GM10847 (cell line): ENCODE results near the gene APOBEC3H.
A peak's percentile ranks its signal among the peaks of the same experiment; 100 is the strongest.
"Not testable (repeated sequence)": the region's sequence is repeated elsewhere in the genome, so short reads cannot be mapped to it uniquely, and the experiment has no call there.

Source experiments
- POLR2A ChIP-seq: IDR thresholded peaks from 2 replicates; pipeline ENCODE4 v1.6.1; 2011; ENCODE audit not compliant: insufficient read length; ENCODE audit errors: extremely low read depth

Gene APOBEC3H

GRCh38 chr22:39097098-39098020 is at the start of gene APOBEC3H:
Gene APOBEC3H (plus strand): TSS chr22:39097244. CDS start chr22:39100279, 3,035 bp downstream.
- peak; percentile 21 for TF ChIP-seq POLR2A

GRCh38 chr22:39055658-39056057 is 41.4 kb upstream of the APOBEC3H start:
- TF ChIP-seq POLR2A, result no peak

- TF ChIP-seq POLR2A, result no peak
Observed at GRCh38 chr22:39068033-39068785, 28.8 kb upstream of the APOBEC3H start.

GRCh38 chr22:39070186-39070585 is 26.9 kb upstream of the APOBEC3H start:
- TF ChIP-seq POLR2A, result no peak

GRCh38 chr22:39073981-39074380 is 23.1 kb upstream of the APOBEC3H start:
- no peak for TF ChIP-seq POLR2A

DNA sequence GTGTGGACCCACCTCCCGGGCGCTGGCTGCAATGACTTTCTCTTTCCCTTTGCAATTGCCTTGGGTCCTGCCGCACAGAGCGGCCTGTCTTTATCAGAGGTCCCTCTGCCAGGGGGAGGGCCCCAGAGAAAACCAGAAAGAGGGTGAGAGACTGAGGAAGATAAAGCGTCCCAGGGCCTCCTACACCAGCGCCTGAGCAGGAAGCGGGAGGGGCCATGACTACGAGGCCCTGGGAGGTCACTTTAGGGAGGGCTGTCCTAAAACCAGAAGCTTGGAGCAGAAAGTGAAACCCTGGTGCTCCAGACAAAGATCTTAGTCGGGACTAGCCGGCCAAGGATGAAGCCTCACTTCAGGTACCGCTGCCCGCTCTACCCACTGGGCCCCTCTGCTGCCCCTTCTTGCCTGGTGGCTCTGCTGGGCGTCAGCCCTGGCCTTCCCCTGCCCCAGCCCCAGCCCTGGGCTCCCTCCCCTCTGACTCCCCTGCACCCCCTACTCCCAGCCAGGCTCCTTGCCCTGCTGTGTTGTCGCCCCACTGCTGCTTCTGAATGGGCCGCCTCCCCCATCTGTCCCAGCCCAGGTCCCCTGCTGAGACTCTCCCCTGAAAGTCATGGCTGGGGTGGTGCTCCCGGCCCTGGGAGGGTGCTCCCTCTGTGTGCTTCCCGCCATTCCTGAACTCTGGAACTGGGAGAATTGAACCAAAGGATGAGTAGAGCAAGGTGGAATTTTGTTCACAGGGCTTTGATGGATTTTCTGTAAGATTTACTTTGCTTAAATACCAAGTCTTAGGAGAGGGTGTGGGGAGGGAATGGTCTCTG is 19.8 kb upstream of the APOBEC3H start, which contains the start of gene APOBEC3G:
Gene APOBEC3G, plus strand, starts transcription at position 250 of the 815 bp plus-strand sequence. Its CDS starts 87 bp downstream, at position 337.
- TF ChIP-seq POLR2A, result not testable (repeated sequence)

- no peak for TF ChIP-seq POLR2A
Observed at GRCh38 chr22:39078329-39078728, 18.7 kb upstream of the APOBEC3H start.

GRCh38 chr22:39080052-39080762 is 16.8 kb upstream of the APOBEC3H start:
- TF ChIP-seq POLR2A, result no peak

DNA sequence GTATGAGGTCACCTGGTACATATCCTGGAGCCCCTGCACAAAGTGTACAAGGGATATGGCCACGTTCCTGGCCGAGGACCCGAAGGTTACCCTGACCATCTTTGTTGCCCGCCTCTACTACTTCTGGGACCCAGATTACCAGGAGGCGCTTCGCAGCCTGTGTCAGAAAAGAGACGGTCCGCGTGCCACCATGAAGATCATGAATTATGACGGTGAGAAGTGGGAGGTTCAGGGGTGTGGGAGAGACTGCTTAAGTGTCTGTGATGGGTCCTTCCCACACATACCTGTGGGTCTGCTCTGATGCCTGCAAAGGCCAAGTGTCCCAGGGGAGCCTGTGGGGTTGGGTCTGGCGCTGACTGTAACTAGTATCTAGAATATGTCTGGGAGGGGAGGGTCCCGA is 16.0 kb upstream of the APOBEC3H start:
- no peak for TF ChIP-seq POLR2A

DNA sequence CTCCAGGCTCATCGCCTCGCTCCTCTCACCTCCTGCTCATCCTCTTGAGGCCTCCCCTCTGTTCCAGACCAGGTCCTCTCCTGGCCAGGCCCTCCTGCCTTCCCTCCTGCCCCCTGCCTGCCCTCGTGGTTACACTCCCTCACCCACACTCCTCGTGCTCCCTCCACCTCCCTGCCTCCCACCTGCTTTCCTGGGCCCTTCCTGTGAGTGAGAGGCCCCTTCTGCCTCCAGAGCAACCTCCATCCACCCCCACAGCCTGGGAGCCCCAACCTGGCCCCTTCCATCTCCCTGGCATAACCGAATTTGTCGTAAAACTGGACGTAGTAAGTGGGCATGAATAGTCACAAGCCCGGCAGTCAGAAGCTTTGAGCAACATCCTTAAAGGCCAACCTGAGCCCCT is 15.4 kb upstream of the APOBEC3H start:
- no peak for TF ChIP-seq POLR2A

DNA sequence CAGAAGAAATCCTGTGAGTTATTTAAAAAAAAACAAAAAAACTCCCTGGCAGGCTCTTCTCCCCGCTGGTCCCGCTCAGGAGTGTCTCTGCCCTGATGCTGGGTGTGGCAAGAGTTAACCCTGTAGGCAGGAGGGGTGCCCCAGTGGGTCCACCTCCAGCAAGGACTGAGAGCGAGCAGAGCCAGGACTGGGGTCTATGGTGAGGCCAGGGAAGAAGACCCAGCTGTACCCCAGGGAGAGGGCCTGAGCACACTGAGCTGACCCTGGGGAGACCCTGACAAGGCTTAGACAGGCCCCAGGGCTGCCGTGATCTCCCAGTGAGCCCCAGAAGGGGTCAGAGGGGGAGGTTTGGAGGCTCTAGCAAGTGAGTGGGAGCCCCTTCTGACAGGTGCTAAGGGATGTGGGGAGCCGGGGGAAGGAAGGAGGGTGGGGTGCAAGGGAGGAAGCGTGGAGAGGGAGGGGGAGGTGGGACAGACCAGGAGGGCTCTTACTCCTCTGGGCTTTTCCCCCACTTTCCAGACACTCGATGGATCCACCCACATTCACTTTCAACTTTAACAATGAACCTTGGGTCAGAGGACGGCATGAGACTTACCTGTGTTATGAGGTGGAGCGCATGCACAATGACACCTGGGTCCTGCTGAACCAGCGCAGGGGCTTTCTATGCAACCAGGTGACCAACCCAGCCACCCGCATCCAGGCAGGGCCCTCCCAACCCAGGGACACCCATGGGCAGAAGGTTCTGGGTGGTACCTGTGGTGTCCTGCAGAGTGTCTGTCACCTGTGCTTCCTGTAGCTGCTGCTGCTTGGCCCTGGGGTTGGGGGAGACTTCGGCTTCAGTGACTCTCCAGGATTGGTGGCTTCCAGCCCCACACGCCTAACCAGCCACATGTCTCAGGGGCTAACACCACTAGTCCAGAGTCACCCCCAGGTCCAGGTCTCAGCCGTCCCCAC is 13.6 kb upstream of the APOBEC3H start:
- no peak for TF ChIP-seq POLR2A

DNA sequence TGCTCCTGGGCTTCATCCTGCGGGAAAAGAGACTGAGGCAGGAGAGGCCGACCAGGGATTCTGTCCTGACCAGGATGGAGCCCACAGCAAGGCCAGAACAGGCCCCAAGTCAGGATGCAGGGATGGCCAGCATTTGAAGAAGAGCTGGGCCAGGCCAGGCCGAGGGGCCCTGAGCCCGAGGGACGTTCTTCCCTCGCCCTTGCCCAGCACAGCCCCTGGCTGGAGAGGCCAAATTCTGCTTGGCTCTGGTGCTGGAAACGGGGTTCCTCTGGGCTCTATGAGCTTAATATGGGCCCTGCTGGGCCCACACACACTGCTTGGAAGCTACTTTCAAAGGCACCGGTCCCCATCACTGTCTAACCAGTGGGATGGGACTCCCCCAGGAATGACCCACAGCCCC is 12.4 kb upstream of the APOBEC3H start:
- TF ChIP-seq POLR2A, result no peak

DNA sequence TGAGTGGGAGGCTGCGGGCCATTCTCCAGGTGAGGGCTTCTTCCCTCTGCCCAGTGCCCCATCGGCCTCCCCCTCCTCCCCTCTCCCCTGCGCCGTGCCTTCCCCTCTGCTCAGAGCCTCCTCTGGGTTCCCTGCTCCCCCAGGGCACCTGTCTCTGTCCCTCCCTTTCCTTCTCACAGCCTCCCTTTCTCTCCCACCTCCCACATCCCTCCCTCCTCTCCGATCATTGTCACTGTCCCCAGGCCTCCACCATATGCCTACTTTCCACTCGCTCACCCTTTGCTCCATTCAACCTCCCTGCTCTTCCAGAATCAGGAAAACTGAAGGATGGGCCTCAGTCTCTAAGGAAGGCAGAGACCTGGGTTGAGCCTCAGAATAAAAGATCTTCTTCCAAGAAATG is 9.9 kb upstream of the APOBEC3H start:
- TF ChIP-seq POLR2A, result no peak
